T-helper 2 cell treated with Interferon-gamma antibody and Interleukin-4, amounts not matched to agents 100 ng/mL and 5 ng/mL, for 36 hours (primary cell): ENCODE data around the gene MAGI2. TPM values are rescaled to one million over a fixed set of nuclear protein-coding genes. Genes with fewer than 3 reads are reported as not detected.

Experiments
- intact Hi-C: fragments of 100-400 bp; cut with micrococcal nuclease; formaldehyde crosslinking; loops from one replicate; pipeline ENCODE4 v1.15.1; 2023
- total RNA-seq: library from RNA; stranded (reverse); gene quantifications from 2 replicates; pipeline ENCODE4 v1.2.3, GENCODE V29; 2022

The MAGI2 gene
- total RNA-seq, 1 donor from 2014 or later, result not detected

DNA sequence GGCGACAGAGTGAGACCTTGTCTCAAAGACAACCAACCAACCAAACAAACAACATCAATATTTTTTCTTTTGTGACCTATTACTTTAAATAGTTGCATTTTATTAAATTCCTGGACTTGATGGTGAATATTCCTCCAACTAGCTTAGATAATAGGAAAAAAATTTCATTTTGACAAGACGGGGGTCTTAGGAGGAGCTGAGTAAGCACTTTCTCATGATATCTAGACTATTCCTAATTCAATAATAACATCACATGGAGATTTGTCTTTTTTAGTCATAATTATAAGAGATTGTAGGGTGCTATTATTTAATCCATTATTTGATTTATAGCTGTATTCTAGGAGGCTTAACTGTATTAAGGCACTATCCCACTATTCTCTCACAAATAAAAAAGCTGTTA, 952.4 kb downstream of the MAGI2 start:
- intact Hi-C loops, result no loop called here

- intact Hi-C loops, result no loop called here
Measured at GRCh38 chr7:78499971-78500370, 953.5 kb downstream of the MAGI2 start.

DNA sequence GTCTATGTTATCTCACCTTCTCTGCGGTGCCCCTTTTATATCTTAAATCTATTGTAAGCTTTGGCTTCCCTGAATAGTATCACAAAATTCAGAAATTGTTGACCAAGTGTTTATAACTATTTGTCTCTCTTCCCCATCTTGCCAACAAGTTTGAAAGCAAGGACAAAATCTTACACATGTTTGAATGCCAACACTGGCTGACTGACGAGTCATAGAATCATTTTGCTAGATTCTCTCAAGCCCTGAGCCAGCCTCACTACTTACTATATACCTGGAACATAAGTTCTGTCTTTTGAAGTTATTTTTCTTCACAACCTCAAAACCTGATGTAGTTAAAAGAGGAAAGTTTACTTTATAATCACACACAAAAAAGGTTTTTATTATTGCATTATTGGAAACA, 954.2 kb downstream of the MAGI2 start:
- intact Hi-C loops, result no loop called here

GRCh38 chr7:78497728-78498427, 955.6 kb downstream of the MAGI2 start:
- intact Hi-C loops, result no loop called here

- intact Hi-C loops, result no loop called here
Measured at GRCh38 chr7:78496096-78496630, 957.3 kb downstream of the MAGI2 start.

DNA sequence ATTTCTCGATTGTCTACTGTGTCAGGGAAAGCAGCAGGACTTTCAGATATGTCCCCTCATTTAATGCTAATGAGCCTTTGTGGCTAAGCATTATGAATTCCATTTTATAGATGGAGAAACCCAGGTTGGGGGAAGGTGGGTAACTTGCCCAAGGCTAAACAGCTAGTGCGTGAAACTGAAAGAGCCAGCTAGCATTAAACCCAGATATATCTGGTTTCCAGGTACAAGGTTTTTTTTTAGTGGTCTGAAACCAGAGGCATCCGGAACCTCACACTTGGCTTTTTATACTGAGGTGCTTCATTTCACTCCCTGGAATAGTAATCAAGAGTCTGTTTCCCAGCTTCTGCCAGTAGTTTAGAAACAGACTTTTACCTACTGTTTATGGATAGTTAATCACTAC, 960.1 kb downstream of the MAGI2 start:
- intact Hi-C loops, result no loop called here

DNA sequence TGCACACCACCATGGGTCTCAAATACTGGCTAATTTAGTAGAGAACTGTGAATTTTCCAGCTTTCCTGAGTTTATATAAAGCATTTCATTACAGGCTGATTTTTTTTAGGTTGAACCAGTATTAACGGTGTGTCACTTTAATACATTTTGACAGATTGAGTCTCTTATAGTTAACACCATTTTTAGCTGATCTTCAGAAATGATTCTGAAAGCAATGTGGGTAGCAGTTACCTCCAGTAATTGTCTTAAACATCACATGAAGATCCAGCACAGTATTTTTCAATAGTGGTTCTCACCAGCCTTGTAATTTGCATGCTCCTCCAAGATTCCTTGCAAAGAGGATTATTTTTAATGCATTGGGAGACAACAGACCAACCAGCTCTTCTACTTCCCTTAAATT, 961.3 kb downstream of the MAGI2 start:
- intact Hi-C loops, result no loop called here

- intact Hi-C loops, result no loop called here
Measured at GRCh38 chr7:78490524-78490923, 962.9 kb downstream of the MAGI2 start.

DNA sequence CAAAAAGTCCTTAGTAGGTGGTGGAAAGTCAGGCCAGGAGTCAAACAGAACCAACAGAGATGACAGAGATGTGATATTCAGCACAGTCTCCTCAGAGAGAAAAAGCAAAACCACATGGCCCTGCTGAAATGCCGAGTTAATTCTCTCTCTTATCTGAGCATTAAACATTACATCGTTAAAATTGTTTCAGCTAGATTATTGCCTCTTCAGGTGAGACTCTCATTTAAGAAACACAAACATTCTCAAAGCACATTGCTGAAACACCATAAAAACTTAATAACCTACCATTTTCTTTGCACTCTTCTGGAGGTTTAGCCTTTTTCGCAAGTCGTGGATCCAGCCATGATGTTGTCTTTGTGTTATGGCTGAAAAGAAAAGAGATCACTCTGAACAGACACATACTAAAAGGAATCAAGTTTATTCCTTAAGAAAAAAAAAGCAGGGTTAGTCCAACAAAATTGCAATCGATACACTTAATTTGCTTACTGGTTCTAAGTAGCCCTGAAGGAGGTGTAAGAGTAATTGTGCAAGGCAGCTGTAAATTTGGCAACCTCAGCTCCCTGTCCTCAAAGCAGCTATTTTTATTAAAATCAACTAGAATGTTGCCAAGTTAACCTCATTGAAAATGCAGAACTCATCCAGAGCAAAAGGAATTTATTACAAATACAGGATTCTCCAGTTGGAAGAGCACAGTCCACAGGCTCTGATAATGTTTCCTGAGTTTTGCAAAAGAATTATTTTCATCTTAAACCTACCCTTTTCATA, 963.8 kb downstream of the MAGI2 start:
- intact Hi-C loops, result no loop called here

GRCh38 chr7:78487464-78487863, 966.0 kb downstream of the MAGI2 start:
- intact Hi-C loops, result no loop called here

GRCh38 chr7:78479348-78479747, 974.1 kb downstream of the MAGI2 start:
- intact Hi-C loops, result no loop called here

GRCh38 chr7:78476851-78477405, 976.5 kb downstream of the MAGI2 start:
- intact Hi-C loops, result no loop called here

GRCh38 chr7:78473571-78474301, 979.7 kb downstream of the MAGI2 start:
- intact Hi-C loops, result no loop called here

- intact Hi-C loops, result no loop called here
Measured at GRCh38 chr7:78473021-78473420, 980.4 kb downstream of the MAGI2 start.

- intact Hi-C loops, result no loop called here
Measured at GRCh38 chr7:78472519-78472918, 980.9 kb downstream of the MAGI2 start.

- intact Hi-C loops, result no loop called here
Measured at GRCh38 chr7:78465894-78466293, 987.6 kb downstream of the MAGI2 start.

GRCh38 chr7:78463039-78463438, 990.4 kb downstream of the MAGI2 start:
- intact Hi-C loops, result no loop called here

DNA sequence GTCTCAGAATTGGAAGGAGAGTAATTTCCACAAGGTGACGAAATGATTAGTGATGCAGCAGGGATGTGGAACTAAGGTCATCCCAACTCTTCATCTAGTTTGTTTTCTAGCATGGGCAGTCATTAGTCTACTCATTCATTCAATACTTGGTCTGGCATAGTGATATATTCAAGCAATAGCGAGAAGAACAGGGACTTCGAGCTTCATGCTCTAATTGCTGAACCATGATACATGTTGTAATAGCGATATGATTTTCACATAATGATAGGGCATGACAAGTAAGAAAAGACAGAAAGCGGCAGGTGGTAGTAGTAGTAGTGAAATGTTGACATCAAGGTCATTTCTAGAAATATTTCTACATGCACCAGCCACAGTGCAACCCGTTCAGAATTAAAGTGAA, 1002.8 kb downstream of the MAGI2 start:
- intact Hi-C loops, result no loop called here

GRCh38 chr7:78448911-78449310, 1004.6 kb downstream of the MAGI2 start:
- intact Hi-C loops, result no loop called here

GRCh38 chr7:78444267-78444666, 1009.2 kb downstream of the MAGI2 start:
- intact Hi-C loops, result no loop called here

DNA sequence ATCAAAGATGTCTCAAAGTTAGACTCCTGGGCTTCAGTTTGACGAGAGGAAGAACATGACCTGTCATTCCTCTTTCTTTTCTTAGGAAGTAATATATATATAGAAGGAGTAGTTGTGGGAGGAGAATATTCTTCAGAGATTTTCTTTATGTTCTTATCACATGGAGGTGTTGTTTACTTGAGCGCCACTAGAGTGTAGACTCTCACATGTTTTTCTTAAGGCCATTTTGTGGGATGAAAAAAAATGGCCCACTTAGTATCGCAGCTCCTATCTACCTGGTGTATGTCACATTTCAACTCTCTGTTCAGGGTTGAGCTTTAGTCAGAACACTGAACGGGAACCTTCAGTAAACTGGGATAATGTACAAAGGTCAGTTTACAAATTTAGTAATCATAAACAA, 1009.7 kb downstream of the MAGI2 start:
- intact Hi-C loops, result no loop called here

- intact Hi-C loops, result no loop called here
Measured at GRCh38 chr7:78441737-78442136, 1011.7 kb downstream of the MAGI2 start.
